Activated naive CD4-positive, alpha-beta T cell treated with anti-CD3 and anti-CD28 coated beads, Interleukin-2, amount 50 U/mL, for 24 hours (primary cell): ENCODE results near the gene VEGFB.

Experiments
- H3K27ac Mint-ChIP-seq: one replicate; pipeline ENCODE4 v1.8.0; 2021; ENCODE audit warnings: mild to moderate bottlenecking, mixed read lengths
- H3K27me3 Mint-ChIP-seq: one replicate; pipeline ENCODE4 v1.8.0; 2021; ENCODE audit warnings: mixed read lengths
- H3K36me3 Mint-ChIP-seq: one replicate; pipeline ENCODE4 v1.8.0; 2021; ENCODE audit warnings: mixed read lengths
- H3K4me1 Mint-ChIP-seq: one replicate; pipeline ENCODE4 v1.8.0; 2021; ENCODE audit warnings: mixed read lengths
- H3K4me3 Mint-ChIP-seq: one replicate; pipeline ENCODE4 v1.8.0; 2021; ENCODE audit warnings: mild to moderate bottlenecking, mixed read lengths
- H3K9me3 Mint-ChIP-seq: one replicate; pipeline ENCODE4 v1.8.0; 2021; ENCODE audit warnings: mixed read lengths

The VEGFB gene

DNA sequence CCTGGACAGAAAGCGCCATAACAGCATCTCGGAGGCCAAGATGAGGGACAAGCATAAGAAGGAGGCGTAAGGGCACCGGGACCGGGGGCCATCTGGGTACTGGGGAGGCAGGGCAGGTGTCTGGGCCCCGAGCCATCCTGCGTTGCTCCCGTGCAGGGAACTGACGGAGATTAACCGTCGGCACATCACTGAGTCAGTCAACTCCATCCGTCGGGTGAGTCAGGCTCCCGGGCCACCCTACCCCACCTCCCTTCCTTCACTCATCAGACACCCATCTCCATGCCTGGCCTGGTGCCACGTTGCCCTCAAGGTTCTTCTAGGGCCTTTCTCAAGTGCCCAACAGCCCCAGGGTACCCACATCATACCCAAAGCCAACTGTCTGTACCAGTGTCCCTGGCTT lies 32.0 kb downstream of the VEGFB start:
- Mint-ChIP-seq H3K36me3 (no peaks in the 10 kb centered on the region), H3K9me3 (no peaks in the 10 kb centered on the region), H3K4me3 (no peak overlapping the region), H3K27me3 (no peaks in the 10 kb centered on the region), H3K4me1 (peaks cover 13% of the 10 kb centered on the region), H3K27ac (no peak overlapping the region)

DNA sequence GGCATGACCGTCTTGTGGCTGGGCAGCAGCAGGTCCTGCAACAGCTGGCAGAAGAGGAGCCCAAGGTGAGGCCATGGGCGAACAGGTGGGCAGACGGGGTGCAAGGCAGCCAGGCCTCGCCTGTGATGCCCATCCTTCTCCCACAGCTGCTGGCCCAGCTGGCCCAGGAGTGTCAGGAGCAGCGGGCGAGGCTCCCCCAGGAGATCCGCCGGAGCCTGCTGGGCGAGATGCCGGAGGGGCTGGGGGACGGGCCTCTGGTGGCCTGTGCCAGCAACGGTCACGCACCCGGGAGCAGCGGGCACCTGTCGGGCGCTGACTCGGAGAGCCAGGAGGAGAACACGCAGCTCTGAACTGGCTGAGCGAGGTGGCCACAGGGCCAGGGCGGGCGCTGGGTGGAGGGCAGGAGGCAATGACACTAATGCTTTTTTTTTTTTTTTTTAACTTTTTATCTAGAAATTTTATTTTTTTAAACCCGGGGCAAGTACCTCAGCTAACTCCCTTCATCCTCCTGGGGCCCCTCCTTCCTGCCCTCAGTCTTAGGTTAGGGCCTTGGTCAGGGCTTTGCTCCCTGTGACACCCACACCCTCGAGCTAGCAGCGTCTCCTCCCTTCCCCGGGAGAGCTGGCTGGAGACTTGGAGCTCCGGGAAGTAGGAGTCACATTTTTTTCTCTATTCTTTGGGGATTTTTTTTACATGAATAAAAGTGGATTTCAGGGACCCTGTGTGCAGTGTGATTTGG lies 33.0 kb downstream of the VEGFB start:
- H3K27ac Mint-ChIP-seq, result no peak overlapping the region
- peaks cover 13% of the 10 kb centered on the region for H3K4me1 Mint-ChIP-seq
- H3K9me3 Mint-ChIP-seq, result no peaks in the 10 kb centered on the region
- H3K36me3 Mint-ChIP-seq, result no peaks in the 10 kb centered on the region
- H3K4me3 Mint-ChIP-seq, result no peak overlapping the region
- H3K27me3 Mint-ChIP-seq, result no peaks in the 10 kb centered on the region

DNA sequence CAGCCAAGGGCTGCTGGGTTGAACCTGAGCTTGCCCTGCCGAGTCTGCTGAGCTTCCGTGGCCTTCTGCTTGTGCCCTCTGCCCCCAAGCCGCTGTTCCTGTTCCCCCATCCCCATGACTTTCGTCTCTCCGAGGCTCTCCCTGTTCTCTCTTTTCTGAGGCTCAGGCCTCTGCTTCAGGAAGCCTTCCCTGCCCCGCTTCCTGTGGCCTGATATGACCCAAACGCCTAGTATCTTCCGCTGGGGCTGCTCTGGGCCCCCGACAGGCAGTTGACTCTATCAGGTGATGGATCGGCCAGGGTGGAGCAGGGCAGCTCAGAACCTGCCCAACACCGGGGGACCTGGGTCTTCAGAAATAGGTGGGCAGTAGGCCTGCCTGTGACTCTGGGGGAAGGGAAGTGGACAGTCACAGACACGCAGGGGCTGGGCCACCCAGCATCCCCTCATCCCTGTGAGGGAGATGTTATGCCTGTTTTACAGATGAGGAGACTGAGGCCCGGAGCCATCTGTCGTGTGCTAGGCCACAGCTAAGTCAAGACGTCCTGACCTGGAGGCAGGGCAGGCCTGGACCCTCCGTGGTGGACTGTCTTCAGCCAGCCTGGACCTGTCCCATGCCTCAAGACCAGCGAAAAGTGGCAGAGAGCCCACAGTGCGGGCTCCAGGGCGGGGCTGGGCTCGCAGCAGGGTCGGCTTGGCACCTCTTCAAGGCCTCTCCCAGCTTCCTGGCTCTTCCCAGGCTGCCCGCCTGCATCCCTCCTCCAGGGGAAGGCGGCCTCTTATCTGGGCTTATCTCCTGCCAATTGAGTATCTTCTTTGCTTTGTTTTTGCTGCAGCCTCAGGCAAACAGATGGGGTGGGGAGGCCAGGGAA lies 33.9 kb downstream of the VEGFB start:
- Mint-ChIP-seq H3K36me3 (no peaks in the 10 kb centered on the region), H3K4me3 (peak overlapping the region; percentile 97), H3K27me3 (no peaks in the 10 kb centered on the region), H3K9me3 (no peaks in the 10 kb centered on the region), H3K27ac (peak overlapping the region; percentile 94), H3K4me1 (peaks cover 13% of the 10 kb centered on the region)

DNA sequence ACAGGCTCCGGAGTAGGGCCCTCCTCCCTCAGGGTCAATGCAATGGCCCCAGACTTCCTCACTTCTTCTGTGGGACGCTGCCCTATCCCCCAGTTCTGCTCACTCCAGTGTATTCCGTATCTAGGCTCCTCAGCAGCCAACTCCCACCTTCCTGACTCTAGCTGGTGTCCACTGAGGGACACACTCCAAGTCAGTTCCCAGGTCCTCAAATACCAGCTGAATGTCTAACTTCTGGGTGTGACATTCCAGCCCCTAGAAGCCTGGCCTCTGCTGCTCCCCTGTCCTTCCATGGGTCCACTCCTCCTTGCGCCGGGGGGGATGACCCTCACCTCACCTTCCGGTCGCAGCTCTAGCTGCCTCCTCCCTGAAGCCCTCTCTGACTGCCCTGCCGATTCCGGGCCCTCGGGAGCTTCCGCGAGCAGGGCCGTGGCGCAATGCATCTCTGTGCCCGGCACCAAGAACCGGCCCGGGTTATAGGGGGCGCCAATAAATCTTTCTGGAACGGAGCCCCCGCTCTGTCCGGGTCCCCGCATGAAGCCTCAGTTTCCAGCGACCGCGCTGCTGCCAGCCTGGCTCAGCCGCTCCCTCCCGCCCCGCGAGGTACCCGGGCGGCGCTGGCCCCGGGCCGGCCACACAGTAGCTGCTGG lies 34.6 kb downstream of the VEGFB start:
- H3K27me3 Mint-ChIP-seq, result no peaks in the 10 kb centered on the region
- peaks cover 13% of the 10 kb centered on the region for H3K4me1 Mint-ChIP-seq
- peak overlapping the region; percentile 94 for H3K27ac Mint-ChIP-seq
- no peaks in the 10 kb centered on the region for H3K9me3 Mint-ChIP-seq
- no peaks in the 10 kb centered on the region for H3K36me3 Mint-ChIP-seq
- peak overlapping the region; percentile 97 for H3K4me3 Mint-ChIP-seq

DNA sequence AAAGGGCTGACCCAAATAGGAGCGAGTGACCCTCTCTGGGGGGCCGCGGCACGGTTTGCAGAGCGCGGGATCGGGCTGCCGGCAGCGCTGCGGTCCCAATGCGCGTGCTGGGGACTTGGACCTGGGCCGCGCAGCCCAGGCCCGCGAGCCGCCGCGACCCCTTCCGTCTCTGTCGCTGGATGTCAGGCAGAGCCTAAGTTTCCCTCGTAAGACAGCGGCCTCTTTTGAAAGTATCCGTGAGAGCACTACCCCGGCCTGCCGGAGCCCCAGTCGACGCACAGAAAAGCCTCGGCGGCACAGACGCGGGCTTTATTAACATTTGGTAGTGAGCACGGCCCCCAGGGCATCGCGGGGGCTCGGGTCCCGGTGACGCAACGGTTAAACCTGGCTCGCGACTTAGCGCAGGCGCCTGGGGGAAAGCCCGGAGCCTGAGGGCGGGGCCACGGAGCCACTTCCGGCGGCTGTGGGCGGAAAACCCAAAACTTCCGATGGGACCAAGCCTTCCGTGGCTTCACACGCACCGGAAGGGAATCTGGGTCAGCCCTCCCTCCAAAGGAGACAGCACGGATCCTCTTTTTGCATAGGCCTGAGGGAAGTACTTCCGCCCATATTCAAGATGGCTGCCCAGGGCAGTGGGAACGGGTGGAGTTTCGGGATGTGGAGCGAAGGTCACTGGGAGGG lies 35.3 kb downstream of the VEGFB start:
- Mint-ChIP-seq H3K36me3 (no peaks in the 10 kb centered on the region), H3K9me3 (no peaks in the 10 kb centered on the region)

DNA sequence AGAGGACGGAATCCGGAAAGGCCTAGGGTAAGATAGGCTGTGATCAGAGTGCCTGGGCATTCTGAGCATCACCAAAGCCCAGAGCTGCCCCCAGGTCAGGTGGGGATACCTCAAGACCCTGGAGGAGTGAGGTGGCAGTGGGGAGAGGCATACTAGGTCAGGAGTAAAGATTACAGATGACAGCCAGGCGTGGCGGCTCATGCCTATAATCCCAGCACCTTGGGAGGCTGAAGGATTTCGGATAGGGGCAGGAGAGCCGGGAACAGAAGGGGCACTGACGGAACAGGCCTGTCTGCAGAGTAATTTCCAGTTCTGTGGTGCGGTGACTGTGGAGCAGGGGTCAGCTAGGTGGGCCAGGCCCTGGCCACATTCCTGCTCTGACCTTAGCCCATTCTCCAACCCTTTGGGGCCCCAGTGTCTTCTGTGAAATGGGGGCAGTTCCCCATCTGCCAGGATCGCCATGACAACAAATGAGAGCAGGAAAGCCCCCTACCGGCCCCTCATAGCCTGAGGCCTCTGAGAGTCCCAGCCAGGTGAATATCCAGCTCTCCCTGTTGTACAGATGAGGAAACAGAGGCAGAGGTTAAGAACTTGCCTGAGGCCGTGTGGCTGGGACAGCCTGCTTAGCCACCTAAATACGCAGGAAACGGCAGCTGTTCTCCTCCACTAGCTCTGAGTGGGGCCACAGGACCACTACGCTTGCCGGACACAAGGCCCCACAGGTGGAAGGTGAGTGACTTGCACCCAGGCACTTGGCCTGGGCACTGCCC lies 40.8 kb downstream of the VEGFB start:
- no peaks in the 10 kb centered on the region for H3K27me3 Mint-ChIP-seq
- H3K36me3 Mint-ChIP-seq, result peaks cover 2% of the 10 kb centered on the region
- no peaks in the 10 kb centered on the region for H3K9me3 Mint-ChIP-seq
- no peak overlapping the region for H3K4me3 Mint-ChIP-seq
- H3K4me1 Mint-ChIP-seq, result no peaks in the 10 kb centered on the region
- H3K27ac Mint-ChIP-seq, result no peak overlapping the region

More for the DNA sequence above, 35.3 kb downstream of the VEGFB start:
- peak overlapping the region; percentile 97 for H3K4me3 Mint-ChIP-seq
- H3K4me1 Mint-ChIP-seq, result peaks cover 13% of the 10 kb centered on the region
- H3K27ac Mint-ChIP-seq, result peak overlapping the region; percentile 97
- no peaks in the 10 kb centered on the region for H3K27me3 Mint-ChIP-seq

DNA sequence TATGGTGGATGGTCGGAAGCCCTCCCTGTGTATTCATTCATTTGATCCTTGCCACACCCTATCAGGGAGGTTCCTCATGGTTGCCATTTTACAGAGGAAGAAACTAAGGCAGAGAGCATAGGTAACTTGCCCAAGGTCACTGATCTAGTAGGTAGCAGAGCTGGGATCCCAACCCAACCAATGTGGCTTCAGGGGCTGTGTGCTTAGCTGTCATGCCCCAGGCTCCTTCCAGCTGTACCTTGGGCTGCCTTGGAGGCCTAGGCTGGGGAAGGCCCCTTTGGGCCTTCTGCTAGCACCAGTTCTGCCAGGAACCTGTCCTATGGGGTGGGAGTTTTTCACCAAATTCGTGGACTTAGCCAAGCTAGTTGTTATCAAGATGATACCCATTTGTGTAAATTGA lies 41.5 kb downstream of the VEGFB start:
- no peak overlapping the region for H3K27ac Mint-ChIP-seq
- no peaks in the 10 kb centered on the region for H3K9me3 Mint-ChIP-seq
- H3K4me3 Mint-ChIP-seq, result no peak overlapping the region
- H3K27me3 Mint-ChIP-seq, result no peaks in the 10 kb centered on the region
- peaks cover 2% of the 10 kb centered on the region for H3K36me3 Mint-ChIP-seq
- H3K4me1 Mint-ChIP-seq, result no peaks in the 10 kb centered on the region

DNA sequence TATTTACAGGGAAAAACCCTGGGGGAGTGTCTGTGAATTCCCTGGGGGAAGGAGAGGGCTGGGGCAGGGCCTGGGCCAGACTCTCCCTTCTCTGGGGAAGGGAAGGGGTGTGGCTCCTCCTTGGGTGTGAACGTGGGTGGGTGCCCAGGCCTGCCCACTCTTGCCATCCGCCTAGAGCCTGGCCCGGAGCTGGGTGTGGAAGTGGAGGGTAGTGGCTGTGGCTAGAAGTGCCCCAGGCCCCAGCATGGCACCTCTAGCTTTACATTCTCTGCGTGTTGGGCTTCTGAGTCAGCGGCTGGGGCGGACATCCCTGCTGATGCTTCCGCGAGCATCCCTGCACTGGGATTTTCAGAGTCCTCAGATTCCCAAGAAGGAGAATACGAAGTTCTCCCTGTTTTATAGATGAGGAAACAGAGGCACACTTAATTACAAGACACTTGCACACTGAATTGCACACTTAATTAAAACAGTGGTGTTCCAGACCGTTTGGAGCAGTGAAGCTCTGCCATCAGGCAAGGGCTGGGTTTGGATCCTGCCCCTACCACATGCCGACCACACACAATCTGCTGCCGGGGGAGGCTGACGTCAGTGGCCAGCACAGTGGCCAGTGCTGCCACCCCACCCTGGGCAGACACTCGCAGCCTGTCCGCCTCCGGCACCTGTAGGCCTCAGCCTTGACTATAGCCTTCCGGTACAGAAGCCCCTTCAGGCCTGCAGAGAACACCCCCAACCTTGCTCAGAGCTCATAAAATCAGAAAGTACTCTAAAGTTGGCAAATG lies 42.5 kb downstream of the VEGFB start:
- no peaks in the 10 kb centered on the region for H3K9me3 Mint-ChIP-seq

DNA sequence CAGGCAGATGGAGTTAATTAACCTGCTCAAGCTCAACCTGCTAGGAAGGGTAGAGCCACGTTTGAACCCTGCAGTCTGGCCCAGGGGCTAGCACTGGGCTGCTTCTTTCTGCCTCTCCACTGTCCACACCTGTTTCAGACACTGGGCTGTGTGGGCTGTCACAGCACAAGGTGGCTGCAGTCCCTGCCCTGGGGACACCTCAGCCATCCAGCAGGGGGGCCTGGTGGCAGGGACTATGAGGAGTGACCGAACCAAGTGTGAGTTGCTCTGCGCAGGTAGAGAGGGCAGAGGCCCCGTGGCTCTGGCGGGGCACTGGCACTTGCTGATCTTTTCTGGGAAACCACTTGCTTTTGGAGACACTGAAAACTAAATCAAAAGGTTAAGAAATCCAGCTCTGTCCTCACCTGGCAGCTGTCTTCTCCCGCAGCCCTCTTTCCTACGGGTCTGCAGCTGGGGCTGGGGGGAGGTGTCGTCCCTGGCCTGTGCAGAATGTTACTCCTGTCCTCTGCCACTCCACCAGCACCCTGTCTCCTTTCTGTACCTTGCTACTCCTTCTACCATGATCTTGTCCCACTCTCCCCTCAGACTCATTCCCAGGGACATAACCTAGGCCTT lies 44.3 kb downstream of the VEGFB start:
- no peaks in the 10 kb centered on the region for H3K9me3 Mint-ChIP-seq

More for the DNA sequence above, 42.5 kb downstream of the VEGFB start:
- no peaks in the 10 kb centered on the region for H3K27me3 Mint-ChIP-seq
- peaks cover 2% of the 10 kb centered on the region for H3K36me3 Mint-ChIP-seq
- H3K27ac Mint-ChIP-seq, result no peak overlapping the region
- no peak overlapping the region for H3K4me3 Mint-ChIP-seq
- no peaks in the 10 kb centered on the region for H3K4me1 Mint-ChIP-seq

DNA sequence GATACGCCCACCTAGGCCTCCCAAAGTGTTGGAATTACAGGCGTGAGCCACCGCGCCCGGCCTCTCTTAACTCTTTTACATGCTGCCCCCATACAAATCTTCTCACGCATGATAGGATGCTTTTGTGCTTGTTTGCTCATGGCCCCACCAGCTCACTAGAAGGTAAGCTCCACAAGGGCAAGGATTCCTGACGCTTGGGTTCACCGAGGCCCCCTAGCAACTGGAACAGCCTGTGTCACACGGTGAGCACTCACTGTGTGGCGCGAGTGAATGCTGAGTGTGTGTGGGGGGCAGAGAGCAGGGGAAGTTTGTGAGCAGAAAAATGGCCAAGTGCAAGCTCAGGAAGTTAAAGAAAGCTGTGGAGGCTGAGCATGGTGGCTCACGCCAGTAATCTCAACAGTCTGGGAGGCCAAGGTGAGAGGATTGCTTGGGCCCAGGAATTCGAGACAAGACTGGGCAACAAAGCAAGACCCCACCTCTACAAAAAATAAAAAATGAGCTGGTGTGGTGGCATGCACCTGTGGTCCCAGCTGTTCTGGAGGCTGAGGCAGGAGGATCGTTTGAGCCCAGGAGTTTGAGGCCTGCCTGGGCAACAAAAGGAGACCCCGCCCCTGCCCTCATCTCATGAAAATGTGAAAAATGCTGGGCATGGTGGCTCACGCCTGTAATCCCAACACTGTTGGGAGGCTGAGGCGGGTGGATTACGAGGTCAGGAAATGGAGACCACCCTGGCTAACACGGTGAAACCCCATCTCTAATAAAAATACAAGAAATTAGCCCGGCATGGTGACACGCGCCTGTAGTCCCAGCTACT lies 47.8 kb downstream of the VEGFB start:
- Mint-ChIP-seq H3K4me1 (peaks cover 20% of the 10 kb centered on the region), H3K27me3 (no peaks in the 10 kb centered on the region), H3K4me3 (no peak overlapping the region), H3K27ac (no peak overlapping the region), H3K9me3 (no peaks in the 10 kb centered on the region), H3K36me3 (peaks cover 2% of the 10 kb centered on the region)

More for the DNA sequence above, 44.3 kb downstream of the VEGFB start:
- H3K27me3 Mint-ChIP-seq, result no peaks in the 10 kb centered on the region
- peaks cover 8% of the 10 kb centered on the region for H3K4me1 Mint-ChIP-seq
- peaks cover 2% of the 10 kb centered on the region for H3K36me3 Mint-ChIP-seq
- H3K4me3 Mint-ChIP-seq, result no peak overlapping the region
- peak overlapping the region; percentile 21 for H3K27ac Mint-ChIP-seq

DNA sequence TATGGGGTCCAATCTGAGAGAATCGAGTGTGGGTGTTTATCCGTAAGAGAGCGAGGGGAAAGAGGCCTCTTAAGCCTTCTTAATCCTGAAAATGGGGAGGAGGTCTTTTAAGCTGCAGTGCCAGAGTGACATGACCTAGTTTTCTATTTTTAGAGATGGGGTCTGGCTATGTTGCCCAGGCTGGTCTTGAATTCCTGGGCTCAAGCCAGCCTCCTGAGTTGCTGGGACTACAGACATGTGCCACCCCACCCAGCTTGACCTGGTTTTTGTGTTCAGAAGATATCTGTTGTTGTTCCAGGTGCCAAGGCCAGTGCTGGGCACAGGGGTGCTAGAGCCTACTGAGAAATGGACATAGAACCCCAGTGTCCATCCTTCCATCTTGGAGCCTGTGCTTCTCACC lies 48.7 kb downstream of the VEGFB start:
- H3K4me3 Mint-ChIP-seq, result peak overlapping the region; percentile 19
- H3K36me3 Mint-ChIP-seq, result peaks cover 2% of the 10 kb centered on the region
- peaks cover 20% of the 10 kb centered on the region for H3K4me1 Mint-ChIP-seq
- H3K27ac Mint-ChIP-seq, result no peak overlapping the region
- H3K9me3 Mint-ChIP-seq, result no peaks in the 10 kb centered on the region
- no peaks in the 10 kb centered on the region for H3K27me3 Mint-ChIP-seq

DNA sequence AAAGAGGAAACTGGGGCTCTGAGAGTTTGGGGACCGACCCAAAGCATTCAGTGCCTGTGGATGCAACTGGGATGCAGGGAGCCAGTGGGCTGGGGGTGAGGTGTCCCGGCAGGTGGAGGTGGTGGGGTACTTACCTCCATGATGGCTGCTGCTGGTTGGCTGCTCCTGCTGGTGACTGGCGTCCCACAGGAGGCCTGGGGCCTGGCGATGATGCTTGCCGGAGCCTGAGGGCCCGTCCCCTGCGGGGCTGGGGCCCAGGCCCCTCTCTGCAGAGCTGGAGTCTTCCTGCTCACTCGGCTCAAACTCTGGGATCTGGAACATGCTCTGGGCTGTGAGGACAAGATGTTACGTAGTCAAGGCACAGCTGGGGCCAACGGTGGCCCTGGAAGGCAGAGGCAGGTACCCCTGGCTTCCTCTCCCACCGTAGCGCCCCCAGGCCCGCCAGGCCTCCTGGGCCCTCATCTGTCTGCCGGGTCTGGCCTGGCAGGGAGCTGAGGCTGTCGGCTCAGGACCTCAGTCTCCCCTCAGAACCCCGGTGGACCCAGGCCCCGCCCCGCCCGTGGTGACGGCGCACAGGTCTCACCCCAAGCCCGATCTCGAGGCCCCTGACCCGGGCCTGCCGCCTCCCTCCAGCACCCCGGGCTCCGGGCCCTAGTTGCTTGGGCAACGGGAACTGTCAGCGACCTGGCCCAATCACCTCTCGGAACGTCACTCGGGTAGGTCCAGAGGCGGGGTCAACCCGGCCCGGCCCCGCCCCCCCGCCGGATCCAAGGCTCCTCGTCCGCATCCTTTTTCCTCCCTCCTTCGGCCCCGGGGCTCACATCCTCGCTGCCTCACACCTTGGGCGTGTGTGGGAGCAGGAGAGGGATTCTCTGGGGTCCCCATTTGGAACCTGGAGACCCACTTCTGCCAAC lies 49.9 kb downstream of the VEGFB start, which contains the start of gene BAD:
TSS of gene BAD (minus strand) at position 618 of the 914 bp plus-strand sequence. CDS start at position 321, 297 bp downstream.
- Mint-ChIP-seq H3K27ac (peak within 1 kb of the TSS; percentile 96), H3K36me3 (no peaks in the 10 kb centered on the region), H3K4me1 (peaks cover 20% of the 10 kb centered on the region), H3K4me3 (peak within 1 kb of the TSS; percentile 88), H3K9me3 (no peaks in the 10 kb centered on the region), H3K27me3 (no peaks in the 10 kb centered on the region)
